ENCODE data around the gene PINK1. TPM values are rescaled to one million over a fixed set of nuclear protein-coding genes. Genes with fewer than 3 reads are reported as not detected.

PINK1 gene
- polyA plus RNA-seq, 1 donor from 2014 or later: 73.4 TPM

DNA sequence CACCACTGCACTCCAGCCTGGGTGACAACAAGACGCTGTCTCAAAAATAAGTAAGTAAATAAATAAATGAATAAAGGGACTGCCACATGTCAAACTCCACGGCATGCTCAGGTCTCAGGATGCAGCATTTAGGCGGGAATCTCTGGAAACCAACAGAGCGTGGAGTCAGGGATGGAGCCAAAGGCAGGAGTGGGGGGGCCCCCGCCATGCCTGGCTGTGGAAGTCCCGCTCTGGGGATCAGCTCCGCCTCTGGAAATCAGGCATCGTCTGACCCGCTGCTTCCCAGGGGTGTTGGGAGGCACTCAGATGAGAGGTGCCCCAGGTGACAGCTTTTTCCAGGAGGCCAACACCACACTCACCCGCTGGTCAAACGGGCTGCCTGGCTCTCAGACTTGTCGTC is 64.3 kb downstream of the PINK1 start:
- Histone ChIP-seq H3K9me3 (ENCODE audit: low read length) (no peaks in the 10 kb centered on the region), H3K9ac (ENCODE audit: low read length) (no peak overlapping the region), H3F3A (ENCODE audit: insufficient read depth, low read length, poor library complexity, severe bottlenecking) (no peaks in the 10 kb centered on the region), H2AFZ (ENCODE audit: low read depth, low read length) (no peak overlapping the region), H3K27me3 (ENCODE audit: insufficient read depth, low read depth, low read length) (no peaks in the 10 kb centered on the region), H3K9me2 (ENCODE audit: insufficient read depth, low read length) (no peaks in the 10 kb centered on the region), H3K79me2 (replicated peaks; ENCODE audit: insufficient read depth, low read length) (no peaks in the 10 kb centered on the region), H3K36me3 (ENCODE audit: insufficient read depth, low read length) (no peaks in the 10 kb centered on the region), H3K27ac (ENCODE audit: low read length) (no peak overlapping the region), H3K4me3 (ENCODE audit: low read length) (no peak overlapping the region), H4K20me1 (ENCODE audit: insufficient read depth) (no peaks in the 10 kb centered on the region), H3K4me2 (ENCODE audit: low read length) (no peak overlapping the region)
- TF ChIP-seq EZH2 (IDR thresholded peaks at IDR 0.05; ENCODE audit: borderline replicate concordance, insufficient read depth, low read length, poor library complexity, severe bottlenecking) (no peak), SMC3 (conservative IDR thresholded peaks at IDR 0.05; ENCODE audit: poor library complexity) (no peak), RAD21 (conservative IDR thresholded peaks at IDR 0.05) (no peak), TAF1 (IDR thresholded peaks at IDR 0.05; ENCODE audit: low read depth) (no peak)

DNA sequence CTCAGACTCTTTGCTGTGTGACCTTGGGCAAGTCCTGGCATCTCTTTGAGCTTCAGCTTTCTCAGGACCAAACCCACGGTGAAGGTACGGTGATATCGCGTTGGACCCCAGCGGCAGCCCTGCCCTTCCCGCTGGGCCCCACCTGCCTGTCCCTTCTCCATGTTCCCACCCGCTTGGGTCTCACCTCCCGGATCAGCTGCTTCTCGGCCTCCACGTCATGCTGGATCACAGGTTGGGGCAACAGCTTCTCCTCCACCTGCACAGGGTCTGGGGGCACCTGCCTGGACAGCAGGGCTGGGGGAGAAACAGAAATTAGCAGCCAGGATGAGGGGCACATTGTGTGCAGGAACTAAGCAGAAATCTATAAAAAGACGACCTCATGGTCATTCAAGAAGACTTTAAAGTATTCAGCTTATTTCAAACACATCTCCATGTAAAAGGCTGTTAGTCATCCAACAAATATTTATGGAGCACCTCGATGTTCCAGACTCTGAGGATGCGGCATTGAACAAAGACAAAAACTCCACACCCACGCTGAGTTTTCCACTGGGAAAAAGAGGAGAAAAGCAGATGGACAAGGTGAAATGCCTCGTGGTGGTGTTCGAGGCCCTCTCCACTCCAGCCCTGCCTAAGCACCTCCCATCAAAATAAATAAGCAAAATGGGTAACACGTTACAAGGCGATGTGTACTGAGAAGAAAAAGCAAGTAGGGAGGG is 65.1 kb downstream of the PINK1 start:
- no peaks in the 10 kb centered on the region for H4K20me1 ChIP-seq (ENCODE audit: insufficient read depth)
- no peaks in the 10 kb centered on the region for H3K9me2 ChIP-seq (ENCODE audit: insufficient read depth, low read length)
- H3K79me2 ChIP-seq (replicated peaks; ENCODE audit: insufficient read depth, low read length): no peaks in the 10 kb centered on the region
- no peaks in the 10 kb centered on the region for H3K36me3 ChIP-seq (ENCODE audit: insufficient read depth, low read length)
- H3K27me3 ChIP-seq (ENCODE audit: insufficient read depth, low read depth, low read length): no peaks in the 10 kb centered on the region
- H3K4me2 ChIP-seq (ENCODE audit: low read length): no peak overlapping the region
- H3K27ac ChIP-seq (ENCODE audit: low read length): no peak overlapping the region
- H3K4me3 ChIP-seq (ENCODE audit: low read length): no peak overlapping the region
- H3F3A ChIP-seq (ENCODE audit: insufficient read depth, low read length, poor library complexity, severe bottlenecking): no peaks in the 10 kb centered on the region
- no peak overlapping the region for H2AFZ ChIP-seq (ENCODE audit: low read depth, low read length)
- no peaks in the 10 kb centered on the region for H3K9me3 ChIP-seq (ENCODE audit: low read length)
- TF ChIP-seq EZH2 (IDR thresholded peaks at IDR 0.05; ENCODE audit: borderline replicate concordance, insufficient read depth, low read length, poor library complexity, severe bottlenecking) (no peak), POLR2AphosphoS5 (IDR thresholded peaks at IDR 0.05) (no peak), SMC3 (conservative IDR thresholded peaks at IDR 0.05; ENCODE audit: poor library complexity) (no peak)
- TF ChIP-seq, protein P1, sequence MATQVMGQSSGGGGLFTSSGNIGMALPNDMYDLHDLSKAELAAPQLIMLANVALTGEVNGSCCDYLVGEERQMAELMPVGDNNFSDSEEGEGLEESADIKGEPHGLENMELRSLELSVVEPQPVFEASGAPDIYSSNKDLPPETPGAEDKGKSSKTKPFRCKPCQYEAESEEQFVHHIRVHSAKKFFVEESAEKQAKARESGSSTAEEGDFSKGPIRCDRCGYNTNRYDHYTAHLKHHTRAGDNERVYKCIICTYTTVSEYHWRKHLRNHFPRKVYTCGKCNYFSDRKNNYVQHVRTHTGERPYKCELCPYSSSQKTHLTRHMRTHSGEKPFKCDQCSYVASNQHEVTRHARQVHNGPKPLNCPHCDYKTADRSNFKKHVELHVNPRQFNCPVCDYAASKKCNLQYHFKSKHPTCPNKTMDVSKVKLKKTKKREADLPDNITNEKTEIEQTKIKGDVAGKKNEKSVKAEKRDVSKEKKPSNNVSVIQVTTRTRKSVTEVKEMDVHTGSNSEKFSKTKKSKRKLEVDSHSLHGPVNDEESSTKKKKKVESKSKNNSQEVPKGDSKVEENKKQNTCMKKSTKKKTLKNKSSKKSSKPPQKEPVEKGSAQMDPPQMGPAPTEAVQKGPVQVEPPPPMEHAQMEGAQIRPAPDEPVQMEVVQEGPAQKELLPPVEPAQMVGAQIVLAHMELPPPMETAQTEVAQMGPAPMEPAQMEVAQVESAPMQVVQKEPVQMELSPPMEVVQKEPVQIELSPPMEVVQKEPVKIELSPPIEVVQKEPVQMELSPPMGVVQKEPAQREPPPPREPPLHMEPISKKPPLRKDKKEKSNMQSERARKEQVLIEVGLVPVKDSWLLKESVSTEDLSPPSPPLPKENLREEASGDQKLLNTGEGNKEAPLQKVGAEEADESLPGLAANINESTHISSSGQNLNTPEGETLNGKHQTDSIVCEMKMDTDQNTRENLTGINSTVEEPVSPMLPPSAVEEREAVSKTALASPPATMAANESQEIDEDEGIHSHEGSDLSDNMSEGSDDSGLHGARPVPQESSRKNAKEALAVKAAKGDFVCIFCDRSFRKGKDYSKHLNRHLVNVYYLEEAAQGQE (IDR thresholded peaks at IDR 0.05; ENCODE audit: borderline replicate concordance): no peak
- TF ChIP-seq, protein P2, sequence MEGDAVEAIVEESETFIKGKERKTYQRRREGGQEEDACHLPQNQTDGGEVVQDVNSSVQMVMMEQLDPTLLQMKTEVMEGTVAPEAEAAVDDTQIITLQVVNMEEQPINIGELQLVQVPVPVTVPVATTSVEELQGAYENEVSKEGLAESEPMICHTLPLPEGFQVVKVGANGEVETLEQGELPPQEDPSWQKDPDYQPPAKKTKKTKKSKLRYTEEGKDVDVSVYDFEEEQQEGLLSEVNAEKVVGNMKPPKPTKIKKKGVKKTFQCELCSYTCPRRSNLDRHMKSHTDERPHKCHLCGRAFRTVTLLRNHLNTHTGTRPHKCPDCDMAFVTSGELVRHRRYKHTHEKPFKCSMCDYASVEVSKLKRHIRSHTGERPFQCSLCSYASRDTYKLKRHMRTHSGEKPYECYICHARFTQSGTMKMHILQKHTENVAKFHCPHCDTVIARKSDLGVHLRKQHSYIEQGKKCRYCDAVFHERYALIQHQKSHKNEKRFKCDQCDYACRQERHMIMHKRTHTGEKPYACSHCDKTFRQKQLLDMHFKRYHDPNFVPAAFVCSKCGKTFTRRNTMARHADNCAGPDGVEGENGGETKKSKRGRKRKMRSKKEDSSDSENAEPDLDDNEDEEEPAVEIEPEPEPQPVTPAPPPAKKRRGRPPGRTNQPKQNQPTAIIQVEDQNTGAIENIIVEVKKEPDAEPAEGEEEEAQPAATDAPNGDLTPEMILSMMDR (IDR thresholded peaks at IDR 0.05; ENCODE audit: poor library complexity, severe bottlenecking): no peak
- H3K9ac ChIP-seq (ENCODE audit: low read length): no peak overlapping the region

DNA sequence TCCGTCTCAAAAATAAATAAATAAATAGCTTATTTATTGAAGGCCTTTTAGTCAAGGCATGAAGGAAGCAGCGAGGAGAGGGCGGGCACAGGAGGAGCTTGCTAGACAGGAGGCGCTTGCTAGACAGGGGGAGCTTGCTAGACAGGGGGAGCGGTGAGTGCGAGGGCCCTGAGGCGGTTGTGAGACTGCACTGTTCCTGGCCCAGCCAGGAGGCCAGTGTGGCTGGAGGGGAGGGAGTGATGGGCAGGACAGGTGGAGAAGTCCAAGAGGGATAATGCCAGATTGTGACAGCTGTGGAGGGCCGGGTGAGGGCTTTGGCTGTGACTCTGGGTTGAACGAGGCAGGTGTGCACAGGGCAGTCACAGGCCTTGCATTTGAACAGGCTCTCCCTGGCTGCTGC is 66.3 kb downstream of the PINK1 start:
- H3K27ac ChIP-seq (ENCODE audit: low read length): no peak overlapping the region
- no peaks in the 10 kb centered on the region for H4K20me1 ChIP-seq (ENCODE audit: insufficient read depth)
- no peaks in the 10 kb centered on the region for H3K27me3 ChIP-seq (ENCODE audit: insufficient read depth, low read depth, low read length)
- H3F3A ChIP-seq (ENCODE audit: insufficient read depth, low read length, poor library complexity, severe bottlenecking): no peaks in the 10 kb centered on the region
- no peaks in the 10 kb centered on the region for H3K36me3 ChIP-seq (ENCODE audit: insufficient read depth, low read length)
- H3K9me2 ChIP-seq (ENCODE audit: insufficient read depth, low read length): no peaks in the 10 kb centered on the region
- no peak overlapping the region for H3K9ac ChIP-seq (ENCODE audit: low read length)
- no peak overlapping the region for H2AFZ ChIP-seq (ENCODE audit: low read depth, low read length)
- no peak overlapping the region for H3K4me2 ChIP-seq (ENCODE audit: low read length)
- TF ChIP-seq MXI1 (conservative IDR thresholded peaks at IDR 0.05; ENCODE audit: poor library complexity, severe bottlenecking): no peak
- TF ChIP-seq, protein P1 (IDR thresholded peaks at IDR 0.05; ENCODE audit: borderline replicate concordance): no peak
- TF ChIP-seq, protein P2 (IDR thresholded peaks at IDR 0.05; ENCODE audit: poor library complexity, severe bottlenecking): no peak
- TF ChIP-seq RAD21 (conservative IDR thresholded peaks at IDR 0.05): no peak
- TF ChIP-seq EZH2 (IDR thresholded peaks at IDR 0.05; ENCODE audit: borderline replicate concordance, insufficient read depth, low read length, poor library complexity, severe bottlenecking): no peak
- TF ChIP-seq TAF1 (IDR thresholded peaks at IDR 0.05; ENCODE audit: low read depth): no peak
- no peak for TF ChIP-seq POLR2AphosphoS5 (IDR thresholded peaks at IDR 0.05)
- no peak for TF ChIP-seq SMC3 (conservative IDR thresholded peaks at IDR 0.05; ENCODE audit: poor library complexity)
- no peak for TF ChIP-seq EP300 (conservative IDR thresholded peaks at IDR 0.05; ENCODE audit: poor library complexity, severe bottlenecking)
- no peak overlapping the region for H3K4me3 ChIP-seq (ENCODE audit: low read length)
- no peaks in the 10 kb centered on the region for H3K9me3 ChIP-seq (ENCODE audit: low read length)
- H3K79me2 ChIP-seq (replicated peaks; ENCODE audit: insufficient read depth, low read length): no peaks in the 10 kb centered on the region

Measured in neural cell (in vitro differentiated cells).